Upper lobe of right lung (tissue), 1 donor: Measurements from ENCODE around the gene GALNT18. TPM values are rescaled to one million over a fixed set of nuclear protein-coding genes. Genes with fewer than 3 reads are reported as not detected.
A peak's percentile ranks its signal among the peaks of the same experiment; 100 is the strongest.

ENCODE experiments used
- ATAC-seq: fragments of 200-7000 bp; cut with Tn5 transposase; one replicate; pipeline ENCODE4 v1.9.1; 2020; ENCODE audit warnings: mild to moderate bottlenecking, moderate library complexity
- DNase-seq: peaks from one replicate; pipeline ENCODE4 v3.0.0-alpha.2; 2020
- H3K27ac ChIP-seq: fragments of 200-600 bp; one replicate; pipeline ENCODE4 v1.8.0; 2022
- H3K27me3 ChIP-seq: fragments of 200-600 bp; one replicate; pipeline ENCODE4 v1.8.0; 2022; ENCODE audit warnings: mild to moderate bottlenecking
- H3K36me3 ChIP-seq: fragments of 200-600 bp; one replicate; pipeline ENCODE4 v1.8.0; 2022
- H3K4me1 ChIP-seq: fragments of 200-600 bp; one replicate; pipeline ENCODE4 v1.8.0; 2022
- H3K4me3 ChIP-seq: fragments of 200-600 bp; one replicate; pipeline ENCODE4 v1.8.0; 2022; ENCODE audit warnings: mild to moderate bottlenecking
- H3K9me3 ChIP-seq: fragments of 200-600 bp; one replicate; pipeline ENCODE4 v1.8.0; 2022
- CTCF ChIP-seq: fragments of 200-600 bp; IDR thresholded peaks from one replicate; pipeline ENCODE4 v1.8.0; 2022; ENCODE audit warnings: antibody characterized with exemption
- intact Hi-C: fragments of 100-400 bp; cut with DNase I; formaldehyde crosslinking; loops from one replicate; pipeline ENCODE4 v1.11.0; 2022
- total RNA-seq: library from RNA; stranded (reverse); fragmentation: NEBNext Ultra II Directional; extraction: Animal tissue kit (Norgen Biotek cat#: 25700); gene quantifications from one replicate; pipeline ENCODE4 v1.2.1, GENCODE V29; 2021
- donor health status: DM: no; HTN: yes; CAD: no; lungs with severe emphysema.

The GALNT18 gene
- total RNA-seq, 1 donor from 2014 or later: 55.5 TPM

- Histone ChIP-seq H3K4me1 (peaks cover 2% of the 10 kb centered on the region), H3K27me3 (no peaks in the 10 kb centered on the region), H3K27ac (no peak overlapping the region), H3K4me3 (no peak overlapping the region), H3K9me3 (no peaks in the 10 kb centered on the region), H3K36me3 (no peaks in the 10 kb centered on the region)
- ATAC-seq (no peak), DNase-seq (no peak)
- TF ChIP-seq CTCF: no peak
- intact Hi-C loops: no loop called here
These were observed 353.1 kb downstream of the GALNT18 start for GRCh38 chr11:11268706-11269105.

GRCh38 chr11:11268119-11268518, 353.7 kb downstream of the GALNT18 start:
- Histone ChIP-seq H3K36me3 (no peaks in the 10 kb centered on the region), H3K4me1 (peaks cover 6% of the 10 kb centered on the region), H3K4me3 (no peak overlapping the region), H3K27ac (no peak overlapping the region), H3K9me3 (no peaks in the 10 kb centered on the region), H3K27me3 (no peaks in the 10 kb centered on the region)
- DNase-seq (no peak), ATAC-seq (no peak)
- TF ChIP-seq CTCF: no peak
- intact Hi-C loops: no loop called here

GRCh38 chr11:11267312-11267711, 354.5 kb downstream of the GALNT18 start:
- peaks cover 6% of the 10 kb centered on the region for H3K4me1 ChIP-seq
- H3K9me3 ChIP-seq: no peaks in the 10 kb centered on the region
- no peak overlapping the region for H3K27ac ChIP-seq
- ATAC-seq (no peak), DNase-seq (no peak)
- intact Hi-C loops: no loop called here
- H3K36me3 ChIP-seq: no peaks in the 10 kb centered on the region
- no peak for TF ChIP-seq CTCF
- no peak overlapping the region for H3K4me3 ChIP-seq
- no peaks in the 10 kb centered on the region for H3K27me3 ChIP-seq

DNA sequence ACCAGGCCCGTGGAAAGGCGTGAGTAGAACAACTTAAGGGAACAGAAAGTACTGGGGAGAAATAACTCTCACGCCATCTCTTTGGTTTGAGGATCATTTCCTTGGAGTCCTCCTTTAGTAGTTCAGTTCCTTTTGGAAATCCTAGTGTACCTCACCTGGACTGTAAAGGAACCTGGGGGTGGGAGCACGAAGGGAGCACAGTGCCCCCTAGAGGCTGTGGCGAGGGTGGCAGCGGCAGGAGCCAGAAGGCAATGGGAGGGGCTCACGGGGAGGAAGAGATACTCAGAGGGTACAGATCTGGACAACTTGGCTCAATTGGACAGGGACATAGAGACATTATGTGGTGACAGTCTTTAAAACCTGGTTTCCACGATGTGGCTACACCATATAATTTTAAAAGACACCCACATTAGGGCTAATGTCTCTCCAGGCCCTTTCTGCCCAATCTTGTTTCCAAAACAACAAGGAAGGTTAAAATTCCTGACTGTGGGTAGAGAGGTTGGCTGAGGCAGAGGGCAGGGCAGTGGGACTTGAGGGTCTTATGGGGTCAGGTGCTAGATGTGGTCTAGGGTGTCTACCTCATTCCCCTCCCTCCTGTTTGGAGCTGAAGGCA, 355.7 kb downstream of the GALNT18 start:
- no peak overlapping the region for H3K27ac ChIP-seq
- intact Hi-C loops: no loop called here
- no peak overlapping the region for H3K4me3 ChIP-seq
- TF ChIP-seq CTCF: peak; percentile 77
- peaks cover 6% of the 10 kb centered on the region for H3K4me1 ChIP-seq
- no peaks in the 10 kb centered on the region for H3K9me3 ChIP-seq
- peak; percentile 80 for DNase-seq
- peak; percentile 85 for ATAC-seq
- H3K27me3 ChIP-seq: no peaks in the 10 kb centered on the region
- no peaks in the 10 kb centered on the region for H3K36me3 ChIP-seq

GRCh38 chr11:11265320-11265719, 356.5 kb downstream of the GALNT18 start:
- no peaks in the 10 kb centered on the region for H3K27me3 ChIP-seq
- H3K27ac ChIP-seq: no peak overlapping the region
- ATAC-seq (no peak), DNase-seq (no peak)
- H3K9me3 ChIP-seq: no peaks in the 10 kb centered on the region
- H3K4me3 ChIP-seq: no peak overlapping the region
- no peaks in the 10 kb centered on the region for H3K36me3 ChIP-seq
- intact Hi-C loops: no loop called here
- TF ChIP-seq CTCF: no peak
- peaks cover 6% of the 10 kb centered on the region for H3K4me1 ChIP-seq
